BE2C (cell line): ENCODE measurements around the gene LLGL2.
"Not testable (repeated sequence)": the region's sequence is repeated elsewhere in the genome, so short reads cannot be mapped to it uniquely, and the experiment has no call there.

Source experiments
- DNase-seq: peaks from one replicate; pipeline ENCODE4 v3.0.0-alpha.2; 2020
- H3K27me3 ChIP-seq: fragments of 250-450 bp; sonication (Bioruptor Pico); 2 replicates; pipeline ENCODE4 v1.5.1; 2020; ENCODE audit warnings: mild to moderate bottlenecking
- H3K36me3 ChIP-seq: fragments of 250-450 bp; sonication (Bioruptor Pico); 2 replicates; pipeline ENCODE4 v1.5.1; 2020; ENCODE audit warnings: mild to moderate bottlenecking
- H3K4me1 ChIP-seq: fragments of 250-450 bp; sonication (Bioruptor Pico); 2 replicates; pipeline ENCODE4 v1.5.1; 2020
- H3K4me3 ChIP-seq: 2 replicates; pipeline ENCODE4 v1.5.1; 2011; ENCODE audit warnings: low read depth, low read length
- H3K9me3 ChIP-seq: fragments of 250-450 bp; sonication (Bioruptor Pico); 2 replicates; pipeline ENCODE4 v1.5.1; 2020
- TF ChIP-seq, protein P1 (sequence below): IDR thresholded peaks from 2 replicates; pipeline ENCODE4 v1.5.1; 2012; ENCODE audit warnings: mild to moderate bottlenecking, low read depth, low read length

Gene LLGL2

DNA sequence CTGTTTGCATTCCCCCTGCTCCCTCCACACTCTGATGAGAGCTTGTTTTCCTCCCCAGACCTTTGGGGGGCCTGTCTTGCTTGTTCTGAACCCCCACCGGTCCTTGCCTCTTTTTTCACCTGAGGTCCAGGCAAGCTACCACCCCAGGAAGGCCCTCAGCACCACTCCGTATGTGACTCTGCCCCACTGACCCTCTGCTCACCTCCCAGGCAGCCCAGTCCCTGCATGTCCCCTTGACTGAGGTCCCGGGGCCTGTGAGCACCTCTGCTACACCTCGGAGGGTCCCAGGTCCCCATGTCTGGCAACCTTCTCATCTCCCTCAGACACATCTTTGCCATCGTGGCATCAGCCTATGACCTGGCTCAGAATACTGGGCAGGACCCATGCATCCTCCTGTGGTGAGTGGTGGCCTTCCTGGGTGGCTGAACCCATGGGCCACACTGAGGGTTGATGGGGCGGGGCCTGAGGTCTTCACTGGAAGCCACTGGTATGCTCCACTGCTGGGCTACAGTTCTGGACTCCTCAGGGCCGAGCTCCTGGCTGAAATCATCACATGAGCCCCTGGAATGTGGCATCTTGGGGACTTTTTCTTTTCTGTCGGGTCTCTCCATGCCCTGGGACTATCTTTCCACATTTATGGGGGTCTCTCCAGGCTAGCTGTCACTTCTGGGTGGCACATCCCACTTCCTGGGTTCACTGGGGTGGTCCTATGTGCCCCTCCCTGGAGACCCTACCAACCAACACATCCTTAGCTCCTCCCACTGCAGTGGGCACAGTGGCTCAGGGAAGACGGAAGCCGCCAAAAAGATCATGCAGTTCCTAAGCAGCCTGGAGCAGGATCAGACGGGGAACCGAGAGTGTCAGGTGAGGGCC is 65.6 kb downstream of the LLGL2 start:
- no peaks in the 10 kb centered on the region for H3K4me1 ChIP-seq
- DNase-seq: no peak
- no peaks in the 10 kb centered on the region for H3K9me3 ChIP-seq
- H3K27me3 ChIP-seq: no peaks in the 10 kb centered on the region
- no peak overlapping the region for H3K4me3 ChIP-seq
- TF ChIP-seq, protein P1, sequence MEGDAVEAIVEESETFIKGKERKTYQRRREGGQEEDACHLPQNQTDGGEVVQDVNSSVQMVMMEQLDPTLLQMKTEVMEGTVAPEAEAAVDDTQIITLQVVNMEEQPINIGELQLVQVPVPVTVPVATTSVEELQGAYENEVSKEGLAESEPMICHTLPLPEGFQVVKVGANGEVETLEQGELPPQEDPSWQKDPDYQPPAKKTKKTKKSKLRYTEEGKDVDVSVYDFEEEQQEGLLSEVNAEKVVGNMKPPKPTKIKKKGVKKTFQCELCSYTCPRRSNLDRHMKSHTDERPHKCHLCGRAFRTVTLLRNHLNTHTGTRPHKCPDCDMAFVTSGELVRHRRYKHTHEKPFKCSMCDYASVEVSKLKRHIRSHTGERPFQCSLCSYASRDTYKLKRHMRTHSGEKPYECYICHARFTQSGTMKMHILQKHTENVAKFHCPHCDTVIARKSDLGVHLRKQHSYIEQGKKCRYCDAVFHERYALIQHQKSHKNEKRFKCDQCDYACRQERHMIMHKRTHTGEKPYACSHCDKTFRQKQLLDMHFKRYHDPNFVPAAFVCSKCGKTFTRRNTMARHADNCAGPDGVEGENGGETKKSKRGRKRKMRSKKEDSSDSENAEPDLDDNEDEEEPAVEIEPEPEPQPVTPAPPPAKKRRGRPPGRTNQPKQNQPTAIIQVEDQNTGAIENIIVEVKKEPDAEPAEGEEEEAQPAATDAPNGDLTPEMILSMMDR: no peak
- H3K36me3 ChIP-seq: no peaks in the 10 kb centered on the region

GRCh38 chr17:75591722-75592302 is 66.3 kb downstream of the LLGL2 start:
- TF ChIP-seq, protein P1: no peak
- no peak overlapping the region for H3K4me3 ChIP-seq
- H3K36me3 ChIP-seq: no peaks in the 10 kb centered on the region
- H3K4me1 ChIP-seq: no peaks in the 10 kb centered on the region
- DNase-seq: no peak
- H3K9me3 ChIP-seq: no peaks in the 10 kb centered on the region
- no peaks in the 10 kb centered on the region for H3K27me3 ChIP-seq

GRCh38 chr17:75592348-75593020 is 67.0 kb downstream of the LLGL2 start:
- no peaks in the 10 kb centered on the region for H3K4me1 ChIP-seq
- no peaks in the 10 kb centered on the region for H3K9me3 ChIP-seq
- no peaks in the 10 kb centered on the region for H3K36me3 ChIP-seq
- H3K4me3 ChIP-seq: no peak overlapping the region
- DNase-seq: no peak
- TF ChIP-seq, protein P1: no peak
- no peaks in the 10 kb centered on the region for H3K27me3 ChIP-seq

- H3K4me3 ChIP-seq, DNase-seq, H3K36me3 ChIP-seq, H3K4me1 ChIP-seq, H3K27me3 ChIP-seq, H3K9me3 ChIP-seq: not testable (repeated sequence)
Observed at GRCh38 chr17:75593430-75593829, 67.9 kb downstream of the LLGL2 start.

DNA sequence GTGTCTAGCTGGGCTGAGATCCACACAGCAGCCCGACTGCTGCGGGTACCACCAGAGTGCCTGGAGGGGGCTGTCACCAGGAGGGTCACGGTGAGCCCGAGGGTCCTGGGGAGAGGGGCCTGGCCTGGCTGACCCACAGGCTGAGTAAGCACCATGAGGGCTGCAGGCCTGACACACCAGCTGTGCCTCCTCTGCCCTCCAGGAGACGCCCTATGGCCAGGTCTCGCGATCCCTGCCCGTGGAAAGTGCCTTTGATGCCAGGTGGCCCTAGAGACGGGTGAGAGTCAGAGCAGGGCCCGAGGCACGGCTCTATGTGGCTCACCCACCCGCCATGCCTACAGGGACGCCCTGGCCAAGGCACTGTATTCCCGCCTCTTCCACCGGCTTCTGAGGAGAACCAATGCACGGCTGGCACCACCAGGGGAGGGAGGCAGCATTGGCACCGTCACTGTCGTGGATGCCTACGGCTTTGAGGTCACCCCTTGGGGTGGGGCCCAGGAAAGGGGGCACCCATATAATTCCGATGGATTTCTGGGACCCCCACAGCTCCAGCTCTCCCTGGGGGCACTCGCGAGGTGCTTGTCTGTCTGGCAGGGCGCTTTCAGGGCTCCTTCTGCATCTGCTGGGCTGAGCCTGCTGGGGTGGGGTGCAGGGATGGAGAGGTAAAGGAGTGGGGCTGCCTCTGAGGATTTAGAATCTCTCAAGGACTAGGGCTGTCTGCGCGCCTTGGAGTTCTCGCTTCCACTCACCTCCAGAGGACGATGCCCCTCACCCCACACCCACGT is 69.2 kb downstream of the LLGL2 start:
- Histone ChIP-seq H3K4me3 (no peak overlapping the region), H3K36me3 (no peaks in the 10 kb centered on the region), H3K9me3 (no peaks in the 10 kb centered on the region), H3K27me3 (no peaks in the 10 kb centered on the region), H3K4me1 (no peaks in the 10 kb centered on the region)
- TF ChIP-seq, protein P1: no peak
- DNase-seq: no peak

- Histone ChIP-seq H3K36me3 (no peaks in the 10 kb centered on the region), H3K9me3 (no peaks in the 10 kb centered on the region), H3K4me1 (no peaks in the 10 kb centered on the region), H3K4me3 (no peak overlapping the region), H3K27me3 (no peaks in the 10 kb centered on the region)
- DNase-seq: no peak
- TF ChIP-seq, protein P1: no peak
Observed at GRCh38 chr17:75595284-75595919, 69.9 kb downstream of the LLGL2 start.
